ENCODE data around the gene ELMOD3. TPM values are rescaled to one million over a fixed set of nuclear protein-coding genes. Genes with fewer than 3 reads are reported as not detected.
A peak's percentile ranks its signal among the peaks of the same experiment; 100 is the strongest.

Gene ELMOD3
- total and polyA plus RNA-seq, 7 donors, result 16.0 to 33.2 (median 18.9) TPM

DNA sequence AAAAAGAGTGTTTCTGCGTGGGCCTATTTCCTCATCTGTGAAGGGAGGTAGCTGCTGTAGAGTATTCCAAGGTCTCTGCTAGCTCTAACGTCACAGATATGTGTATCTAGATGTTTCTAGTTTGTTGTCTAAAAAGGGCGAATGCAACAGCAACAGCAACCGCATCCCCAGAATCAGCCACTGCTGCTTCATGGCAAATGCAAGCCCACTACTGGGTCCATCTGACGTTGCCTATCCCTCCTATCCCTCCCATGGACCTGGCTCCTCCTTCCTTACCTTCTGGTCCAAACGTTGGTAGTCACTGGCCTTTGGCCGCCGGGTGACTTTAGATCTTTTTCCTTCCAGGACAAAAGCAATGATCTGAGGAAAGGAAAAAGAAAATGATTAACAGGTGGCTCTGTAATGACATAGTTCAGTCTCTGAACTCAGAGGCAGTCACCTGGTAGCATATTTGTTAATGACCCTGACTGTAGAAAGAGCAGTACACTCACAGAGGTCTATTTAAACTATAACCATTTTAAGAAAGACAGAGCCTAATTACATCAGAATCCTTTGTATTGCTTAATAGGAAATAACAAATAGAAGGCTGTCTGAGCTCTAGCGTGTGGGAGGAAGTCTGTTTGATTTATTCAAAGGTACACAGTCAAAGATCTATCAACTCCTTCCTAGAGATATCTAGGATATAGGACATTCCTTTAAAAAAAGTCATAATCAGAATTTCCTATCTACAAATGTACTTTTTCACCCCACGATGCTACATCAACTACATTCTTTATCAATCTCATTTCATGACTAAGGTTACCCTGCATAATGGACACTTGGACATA lies 29.7 kb upstream of the ELMOD3 start:
- Histone ChIP-seq H3K27ac (no peak overlapping the region), H3K9me3 (no peaks in the 10 kb centered on the region), H3K36me3 (ENCODE audit: insufficient read depth in 1 of 2, low read depth in 1 of 2) (peaks cover 4 to 51% of the 10 kb centered on the region in 2 donors), H3K4me3 (peak overlapping the region; percentile 89), H3K4me1 (peaks cover 33% of the 10 kb centered on the region), H3K27me3 (ENCODE audit: insufficient read depth in 3 of 3, low read length in 2 of 3) (no peaks in the 10 kb centered on the region)
- intact Hi-C loops (cut with DNase I), result no loop called here
- no peak for DNase-seq
- TF ChIP-seq, protein P1, sequence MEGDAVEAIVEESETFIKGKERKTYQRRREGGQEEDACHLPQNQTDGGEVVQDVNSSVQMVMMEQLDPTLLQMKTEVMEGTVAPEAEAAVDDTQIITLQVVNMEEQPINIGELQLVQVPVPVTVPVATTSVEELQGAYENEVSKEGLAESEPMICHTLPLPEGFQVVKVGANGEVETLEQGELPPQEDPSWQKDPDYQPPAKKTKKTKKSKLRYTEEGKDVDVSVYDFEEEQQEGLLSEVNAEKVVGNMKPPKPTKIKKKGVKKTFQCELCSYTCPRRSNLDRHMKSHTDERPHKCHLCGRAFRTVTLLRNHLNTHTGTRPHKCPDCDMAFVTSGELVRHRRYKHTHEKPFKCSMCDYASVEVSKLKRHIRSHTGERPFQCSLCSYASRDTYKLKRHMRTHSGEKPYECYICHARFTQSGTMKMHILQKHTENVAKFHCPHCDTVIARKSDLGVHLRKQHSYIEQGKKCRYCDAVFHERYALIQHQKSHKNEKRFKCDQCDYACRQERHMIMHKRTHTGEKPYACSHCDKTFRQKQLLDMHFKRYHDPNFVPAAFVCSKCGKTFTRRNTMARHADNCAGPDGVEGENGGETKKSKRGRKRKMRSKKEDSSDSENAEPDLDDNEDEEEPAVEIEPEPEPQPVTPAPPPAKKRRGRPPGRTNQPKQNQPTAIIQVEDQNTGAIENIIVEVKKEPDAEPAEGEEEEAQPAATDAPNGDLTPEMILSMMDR (IDR thresholded peaks at IDR 0.05), result no peak
- ATAC-seq, result no peak
- WGBS, 3 donors, result 56 to 59% (median 58%) methylated on average over 10 of the region's 10 CpGs

DNA sequence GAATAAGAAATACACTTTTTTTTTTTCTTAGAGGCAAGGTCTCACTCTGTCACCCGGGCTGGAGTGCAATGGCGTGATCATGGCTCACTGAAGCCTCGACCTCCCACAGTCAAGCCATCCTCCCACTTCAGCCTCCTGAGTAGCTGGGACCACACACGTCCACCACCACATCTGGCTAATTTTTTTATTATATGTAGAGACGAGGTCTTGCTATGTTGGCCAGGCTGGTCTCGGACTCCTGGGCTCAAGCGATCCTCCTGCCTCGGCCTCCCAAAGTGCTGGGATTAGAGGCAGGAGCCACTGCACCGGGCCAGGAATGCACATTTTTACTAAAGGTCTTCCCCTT lies 29.1 kb upstream of the ELMOD3 start:
- 54 to 61% (median 59%) methylated on average over 9 of the region's 9 CpGs for WGBS, 3 donors
- no peak overlapping the region for H3K27ac ChIP-seq
- no peak for DNase-seq
- intact Hi-C loops (cut with DNase I), result no loop called here
- peak overlapping the region; percentile 89 for H3K4me3 ChIP-seq
- TF ChIP-seq, protein P1 (IDR thresholded peaks at IDR 0.05), result no peak
- H3K4me1 ChIP-seq, result peaks cover 33% of the 10 kb centered on the region
- no peak for ATAC-seq
- H3K9me3 ChIP-seq, result no peaks in the 10 kb centered on the region
- no peaks in the 10 kb centered on the region for H3K27me3 ChIP-seq (ENCODE audit: insufficient read depth in 3 of 3, low read length in 2 of 3)
- peaks cover 4 to 45% of the 10 kb centered on the region in 2 donors for H3K36me3 ChIP-seq (ENCODE audit: insufficient read depth in 1 of 2, low read depth in 1 of 2)

DNA sequence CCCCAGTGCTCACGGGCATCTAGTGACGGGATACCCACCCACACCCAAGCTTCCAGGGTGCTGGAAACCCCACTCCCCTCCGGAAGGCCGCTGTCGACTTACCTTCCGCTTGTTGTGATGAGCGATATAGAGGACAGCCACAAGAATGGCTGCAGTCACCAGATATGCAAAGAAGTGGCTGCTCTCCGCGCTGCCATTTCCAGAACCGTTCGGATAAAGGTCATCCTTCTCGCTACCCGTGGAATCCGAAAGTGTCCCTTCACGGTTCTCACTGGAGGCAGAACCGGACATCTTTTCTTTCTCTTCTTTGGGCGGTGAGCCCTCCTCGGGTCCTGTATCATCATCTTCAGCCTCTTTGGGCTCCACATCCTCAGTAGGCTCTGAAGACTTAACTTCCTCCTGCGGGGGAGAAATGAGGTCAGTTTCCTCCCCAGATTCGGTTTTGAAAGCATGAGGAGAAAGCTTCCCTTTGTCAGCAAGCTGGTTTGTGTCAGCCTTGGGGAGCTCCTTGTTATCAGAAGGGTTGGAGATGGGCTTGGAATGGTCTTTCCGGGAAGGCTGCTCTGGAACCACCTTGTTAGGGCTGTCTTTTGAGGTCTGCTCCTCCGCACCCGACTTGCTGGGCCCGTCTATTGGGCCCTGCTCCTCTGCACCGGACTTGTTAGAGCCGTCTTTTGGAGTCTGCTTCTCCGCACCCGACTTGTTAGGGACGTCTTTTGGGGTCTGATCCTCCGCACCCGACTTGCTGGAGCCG lies 28.0 kb upstream of the ELMOD3 start:
- TF ChIP-seq, protein P1 (IDR thresholded peaks at IDR 0.05), result no peak
- no peak for ATAC-seq
- 13 to 17% (median 15%) methylated on average over 32 of the region's 32 CpGs for WGBS, 3 donors

DNA sequence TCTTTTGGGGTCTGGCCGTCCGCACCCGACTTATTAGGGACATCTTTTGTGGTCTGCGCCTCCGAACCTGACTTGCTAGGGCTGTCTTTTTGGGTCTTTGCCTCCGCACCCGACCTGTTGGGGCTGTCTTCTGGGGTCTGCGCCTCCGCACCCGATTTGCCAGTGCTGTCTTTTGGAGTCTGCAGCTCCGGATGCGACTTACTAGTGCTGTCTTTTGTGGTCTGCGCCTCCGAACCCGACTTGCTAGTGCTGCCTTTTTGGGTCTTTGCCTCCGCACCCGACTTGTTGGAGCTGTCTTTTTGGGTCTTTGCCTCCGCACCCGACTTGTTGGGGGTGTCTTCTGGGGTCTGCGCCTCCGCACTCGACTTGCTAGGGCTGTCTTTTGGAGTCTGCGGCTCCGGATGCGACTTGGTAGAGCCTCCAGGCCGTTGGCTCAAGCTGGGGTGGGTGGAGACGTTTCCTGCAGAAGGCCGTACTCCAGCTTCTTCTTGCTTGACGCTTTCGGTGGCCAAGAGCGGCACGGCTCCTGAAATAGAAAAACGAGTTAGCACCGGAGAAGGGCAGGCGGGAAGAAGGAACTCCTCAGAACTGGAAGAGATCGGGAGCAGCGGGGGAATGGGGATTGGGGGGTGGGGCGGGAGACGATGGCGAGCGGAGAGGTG lies 27.3 kb upstream of the ELMOD3 start:
- intact Hi-C loops (cut with DNase I), result no loop called here
- H3K27ac ChIP-seq, result peak overlapping the region; percentile 99
- TF ChIP-seq, protein P1 (IDR thresholded peaks at IDR 0.05), result no peak
- DNase-seq (peak; percentile 56 to 74), ATAC-seq (peak; percentile 21 to 66 (median 46))
- H3K4me1 ChIP-seq, result peaks cover 28% of the 10 kb centered on the region
- H3K9me3 ChIP-seq, result no peaks in the 10 kb centered on the region
- no peaks in the 10 kb centered on the region for H3K27me3 ChIP-seq (ENCODE audit: insufficient read depth in 3 of 3, low read length in 2 of 3)
- 3 to 5% (median 4%) methylated on average over 41 of the region's 41 CpGs for WGBS, 3 donors
- H3K4me3 ChIP-seq, result peak overlapping the region; percentile 89
- peaks cover 4 to 26% of the 10 kb centered on the region in 2 donors for H3K36me3 ChIP-seq (ENCODE audit: insufficient read depth in 1 of 2, low read depth in 1 of 2)

More for the DNA sequence above, 28.0 kb upstream of the ELMOD3 start:
- Histone ChIP-seq H3K36me3 (ENCODE audit: insufficient read depth in 1 of 2, low read depth in 1 of 2) (peaks cover 4 to 33% of the 10 kb centered on the region in 2 donors), H3K27me3 (ENCODE audit: insufficient read depth in 3 of 3, low read length in 2 of 3) (no peaks in the 10 kb centered on the region), H3K9me3 (no peaks in the 10 kb centered on the region), H3K4me3 (peak overlapping the region; percentile 89), H3K27ac (peak overlapping the region; percentile 99), H3K4me1 (peaks cover 29% of the 10 kb centered on the region)
- intact Hi-C loops (cut with DNase I), result no loop called here
- DNase-seq, result no peak
